Measurements from ENCODE around the gene C1D.

GRCh38 chr2:68062680-68063387, at the start of gene C1D:
- no peak for TF ChIP-seq EZH2phosphoT487 (IDR thresholded peaks at IDR 0.05; ENCODE audit: low read depth, severe bottlenecking, unreplicated experiment)
- TF ChIP-seq EZH2 (IDR thresholded peaks at IDR 0.05; ENCODE audit: borderline replicate concordance) = no peak
- no peak for TF ChIP-seq CTCF (IDR thresholded peaks at IDR 0.05; ENCODE audit: poor library complexity)

Measured in hepatocyte (in vitro differentiated cells).